Type B pancreatic cell (in vitro differentiated cells): ENCODE data around the gene LEPR. TPM values are rescaled to one million over a fixed set of nuclear protein-coding genes. Genes with fewer than 3 reads are reported as not detected.
A peak's percentile ranks its signal among the peaks of the same experiment; 100 is the strongest.

Source experiments
- DNase-seq: peaks from one replicate; pipeline ENCODE4 v3.0.0; 2021; ENCODE audit warnings: mixed read lengths; ENCODE audit not compliant: unreplicated experiment; ENCODE audit errors: extremely low spot score
- H3K27ac Mint-ChIP-seq: 2 replicates; pipeline ENCODE4 v1.8.0; 2021; ENCODE audit warnings: mild to moderate bottlenecking, mixed read lengths
- H3K27me3 Mint-ChIP-seq: 2 replicates; pipeline ENCODE4 v1.8.0; 2021; ENCODE audit warnings: mixed read lengths
- H3K36me3 Mint-ChIP-seq: 2 replicates; pipeline ENCODE4 v1.8.0; 2021; ENCODE audit warnings: mixed read lengths
- H3K4me1 Mint-ChIP-seq: one replicate; pipeline ENCODE4 v1.8.0; 2021; ENCODE audit warnings: mixed read lengths; ENCODE audit not compliant: unreplicated experiment
- H3K4me3 Mint-ChIP-seq: 2 replicates; pipeline ENCODE4 v1.8.0; 2021; ENCODE audit warnings: mild to moderate bottlenecking, mixed read lengths
- H3K9me3 Mint-ChIP-seq: 2 replicates; pipeline ENCODE4 v1.8.0; 2021; ENCODE audit warnings: mixed read lengths
- CTCF ChIP-seq: fragments of 200-600 bp; sonication (generic); conservative IDR thresholded peaks from 2 replicates; pipeline ENCODE4 v1.5.0; 2021; ENCODE audit warnings: antibody characterized with exemption, mild to moderate bottlenecking
- total RNA-seq: library from RNA; stranded (reverse); gene quantifications from 2 replicates; pipeline ENCODE4 v1.2.1, GENCODE V29; 2021; ENCODE audit warnings: low replicate concordance

Gene LEPR
- total RNA-seq, 1 donor from 2014 or later = 5.4 TPM

GRCh38 chr1:65416767-65417166 lies 3.7 kb upstream of the LEPR start:
- DNase-seq = no peak
- H3K27ac Mint-ChIP-seq = no peak overlapping the region
- H3K9me3 Mint-ChIP-seq = no peaks in the 10 kb centered on the region

GRCh38 chr1:65417729-65418128 lies 2.7 kb upstream of the LEPR start:
- H3K4me1 Mint-ChIP-seq = peaks cover 14% of the 10 kb centered on the region
- TF ChIP-seq CTCF = no peak
- peak overlapping the region; percentile 40 for H3K27ac Mint-ChIP-seq
- H3K9me3 Mint-ChIP-seq = no peaks in the 10 kb centered on the region
- H3K36me3 Mint-ChIP-seq = no peaks in the 10 kb centered on the region
- H3K4me3 Mint-ChIP-seq = peak overlapping the region; percentile 21
- no peak for DNase-seq
- no peaks in the 10 kb centered on the region for H3K27me3 Mint-ChIP-seq

More at GRCh38 chr1:65416767-65417166, 3.7 kb upstream of the LEPR start:
- Mint-ChIP-seq H3K36me3 (peaks cover 5% of the 10 kb centered on the region), H3K4me3 (no peak overlapping the region), H3K4me1 (peaks cover 14% of the 10 kb centered on the region), H3K27me3 (no peaks in the 10 kb centered on the region)
- no peak for TF ChIP-seq CTCF

- no peaks in the 10 kb centered on the region for H3K27me3 Mint-ChIP-seq
- no peak for DNase-seq
- no peak for TF ChIP-seq CTCF
- H3K4me1 Mint-ChIP-seq = peaks cover 14% of the 10 kb centered on the region
- no peaks in the 10 kb centered on the region for H3K9me3 Mint-ChIP-seq
- no peak overlapping the region for H3K4me3 Mint-ChIP-seq
- no peaks in the 10 kb centered on the region for H3K36me3 Mint-ChIP-seq
- H3K27ac Mint-ChIP-seq = peak overlapping the region; percentile 90
These were observed 1.8 kb upstream of the LEPR start for GRCh38 chr1:65418522-65419185.

GRCh38 chr1:65419681-65420589 lies 533 bp upstream of the LEPR start:
- Mint-ChIP-seq H3K36me3 (peaks cover 10% of the 10 kb centered on the region), H3K27ac (peak overlapping the region; percentile 90), H3K4me3 (no peak overlapping the region), H3K4me1 (peaks cover 23% of the 10 kb centered on the region), H3K9me3 (no peaks in the 10 kb centered on the region), H3K27me3 (no peaks in the 10 kb centered on the region)
- no peak for TF ChIP-seq CTCF
- DNase-seq = peak; percentile 99

GRCh38 chr1:65421351-65422025 lies 1.0 kb downstream of the LEPR start:
- Mint-ChIP-seq H3K27me3 (no peaks in the 10 kb centered on the region), H3K27ac (no peak overlapping the region), H3K9me3 (no peaks in the 10 kb centered on the region), H3K4me1 (peaks cover 23% of the 10 kb centered on the region), H3K36me3 (peaks cover 23% of the 10 kb centered on the region), H3K4me3 (no peak overlapping the region)
- TF ChIP-seq CTCF = no peak
- no peak for DNase-seq
